H1 (cell line): ENCODE data around the gene MFNG.

Experiments used
- CBX8 ChIP-seq: fragments of 300-800, 300-1000 bp; sonication (generic); IDR thresholded peaks from 2 replicates; pipeline ENCODE4 v1.7.1; 2016; ENCODE audit warnings: low read depth, low read length, borderline replicate concordance
- CEBPB ChIP-seq: IDR thresholded peaks from 2 replicates; pipeline ENCODE4 v1.6.1; 2012; ENCODE audit warnings: low read depth, low read length
- CTCF ChIP-seq, 3 experiments: IDR thresholded peaks; 1 replicate in 2 of 3; 2 replicates in 1 of 3; pipeline versions ENCODE4 v1.5.1 to v1.6.1; 2011; ENCODE audit warnings: low read length in 3 of 3, mild to moderate bottlenecking in 3 of 3, inconsistent platforms in 2 of 3, low read depth in 1 of 3, moderate library complexity in 1 of 3; ENCODE audit not compliant: insufficient read depth in 1 of 3; ENCODE audit errors: control extremely low read depth in 1 of 3
- E2F6 ChIP-seq: IDR thresholded peaks from 2 replicates; pipeline ENCODE4 v1.6.1; 2012; ENCODE audit warnings: inconsistent platforms
- EZH2 ChIP-seq: fragments of 200-600 bp; sonication (generic); IDR thresholded peaks from 2 replicates; pipeline ENCODE4 v1.7.1; 2012; ENCODE audit warnings: low read depth, mild to moderate bottlenecking, moderate library complexity, low read length, inconsistent platforms; ENCODE audit not compliant: severe bottlenecking
- NANOG ChIP-seq: IDR thresholded peaks from 2 replicates; pipeline ENCODE4 v1.6.1; 2011; ENCODE audit warnings: low read length, low read depth, mild to moderate bottlenecking, inconsistent platforms; ENCODE audit not compliant: insufficient read depth, poor library complexity, severe bottlenecking
- POLR2A ChIP-seq, 2 experiments: IDR thresholded peaks; 1 replicate in 1 of 2; 2 replicates in 1 of 2; pipeline ENCODE4 v1.6.1; 2011; ENCODE audit warnings: low read depth in 2 of 2, low read length in 2 of 2, mild to moderate bottlenecking in 2 of 2; ENCODE audit errors: control extremely low read depth in 1 of 2
- SIN3A ChIP-seq, 2 experiments: IDR thresholded peaks in 1 of 2; conservative IDR thresholded peaks in 1 of 2; 2 replicates each; pipeline ENCODE4 v1.6.1; 2011 to 2012; ENCODE audit warnings: low read length in 2 of 2, improper control_type of control experiment in 1 of 2, low read depth in 1 of 2, mild to moderate bottlenecking in 1 of 2
- TBP ChIP-seq: IDR thresholded peaks from 2 replicates; pipeline ENCODE4 v1.6.1; 2011; ENCODE audit warnings: low read depth, low read length, improper control_type of control experiment
- TEAD4 ChIP-seq: IDR thresholded peaks from 2 replicates; pipeline ENCODE4 v1.6.1; 2012; ENCODE audit warnings: low read depth, low read length, inconsistent platforms, mixed read lengths
- ZNF274 ChIP-seq: IDR thresholded peaks from 2 replicates; pipeline ENCODE4 v1.7.0; 2012; ENCODE audit warnings: low read length, borderline replicate concordance; ENCODE audit errors: extremely low read depth

- no peak for TF ChIP-seq E2F6
- no peak for TF ChIP-seq CBX8
- TF ChIP-seq TBP, result no peak
- no peak for TF ChIP-seq POLR2A (IDR thresholded peaks at IDR 0.05; ENCODE audit: control extremely low read depth in 1 of 2, low read depth in 2 of 2, low read length in 2 of 2)
- TF ChIP-seq CTCF (IDR thresholded peaks at IDR 0.05; ENCODE audit: control extremely low read depth in 1 of 3, insufficient read depth in 1 of 3, low read depth in 1 of 3, low read length in 3 of 3), result no peak
- no peak for TF ChIP-seq NANOG
- no peak for TF ChIP-seq TEAD4
- TF ChIP-seq ZNF274, result no peak
- TF ChIP-seq EZH2, result no peak
- TF ChIP-seq SIN3A (conservative IDR thresholded peaks at IDR 0.05 in 1 of 2, IDR thresholded peaks at IDR 0.05 in 1 of 2; ENCODE audit: low read depth in 1 of 2, low read length in 2 of 2), result no peak
- TF ChIP-seq CEBPB, result no peak
These were observed 2.4 kb upstream of the MFNG start for GRCh38 chr22:37488337-37489135.
